ENCODE results near the gene MRPL54.

MRPL54 gene

GRCh38 chr19:3770136-3770999, 7.9 kb downstream of the MRPL54 start:
- no peak for DNase-seq

- no peak for DNase-seq
These were observed 8.8 kb downstream of the MRPL54 start for GRCh38 chr19:3771000-3771905.

GRCh38 chr19:3771906-3772455, 9.5 kb downstream of the MRPL54 start, which contains the start of gene RAX2:
RAX2 (minus strand) TSS chr19:3772228; CDS start chr19:3771742, 486 bp downstream.
- DNase-seq = no peak

- no peak for DNase-seq
These were observed 11.5 kb downstream of the MRPL54 start for GRCh38 chr19:3773814-3774515.

- no peak for DNase-seq
These were observed 12.3 kb downstream of the MRPL54 start for GRCh38 chr19:3774621-3775373.

DNA sequence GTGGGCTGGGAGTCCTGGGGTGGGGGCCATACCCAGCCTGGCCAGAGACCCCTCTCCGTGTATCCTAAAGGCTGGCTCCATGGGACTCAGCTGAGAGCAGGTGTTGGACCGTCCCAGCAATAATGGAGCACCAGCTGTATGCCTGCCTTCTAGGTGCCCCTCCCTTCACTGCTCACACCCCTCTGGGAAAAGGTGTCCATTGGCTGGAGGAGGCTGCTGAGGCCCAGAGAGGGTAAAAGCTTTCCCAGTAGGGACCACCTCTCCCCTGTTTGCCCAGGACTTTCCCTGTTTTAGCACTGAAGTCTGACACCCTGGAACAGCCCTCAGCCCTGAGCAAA, 12.9 kb downstream of the MRPL54 start:
- no peak for DNase-seq

GRCh38 chr19:3775831-3776230, 13.3 kb downstream of the MRPL54 start:
- no peak for DNase-seq

DNA sequence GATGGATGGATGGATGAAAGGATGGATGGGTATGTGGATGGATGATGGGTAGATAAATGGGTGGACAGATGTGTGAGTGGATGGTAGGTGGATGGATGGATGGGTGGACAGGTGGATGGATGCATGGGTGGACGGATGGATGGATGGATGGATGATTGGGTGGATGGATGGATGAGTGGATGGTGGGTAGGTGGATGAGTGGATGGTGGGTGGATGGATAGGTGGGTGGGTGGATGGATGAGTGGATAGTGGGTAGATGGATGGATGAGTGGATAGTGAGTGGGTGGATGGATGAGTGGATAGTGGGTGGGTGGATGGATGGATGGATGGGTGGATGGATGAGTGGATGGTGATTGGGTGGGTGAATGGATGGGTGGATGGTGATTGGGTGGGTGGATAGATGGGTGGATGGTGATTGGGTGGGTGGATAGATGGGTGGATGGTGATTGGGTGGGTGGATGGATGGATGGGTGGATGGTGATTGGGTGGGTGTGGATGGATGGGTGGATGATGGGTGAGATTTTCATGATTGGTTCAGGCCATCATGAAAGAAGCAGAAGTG, 14.1 kb downstream of the MRPL54 start:
- no peak for DNase-seq

GRCh38 chr19:3778104-3778867, 15.8 kb downstream of the MRPL54 start:
- DNase-seq = no peak

- DNase-seq = no peak
These were observed 16.6 kb downstream of the MRPL54 start for GRCh38 chr19:3778899-3779723.

- no peak for DNase-seq
These were observed 18.4 kb downstream of the MRPL54 start for GRCh38 chr19:3780786-3781304.

- DNase-seq = no peak
These were observed 19.1 kb downstream of the MRPL54 start for GRCh38 chr19:3781603-3782002.

- no peak for DNase-seq
These were observed 19.8 kb downstream of the MRPL54 start for GRCh38 chr19:3782330-3782729.

GRCh38 chr19:3782903-3783302, 20.4 kb downstream of the MRPL54 start:
- DNase-seq = no peak

GRCh38 chr19:3783660-3784584, 21.4 kb downstream of the MRPL54 start:
- DNase-seq = no peak

- no peak for DNase-seq
These were observed 22.3 kb downstream of the MRPL54 start for GRCh38 chr19:3784607-3785450.

- no peak for DNase-seq
These were observed 23.0 kb downstream of the MRPL54 start for GRCh38 chr19:3785451-3785937.

Data from NCI-H774 (cell line).